GM12801 (cell line): ENCODE measurements around the gene NLGN1.

Source experiments
- CTCF ChIP-seq: IDR thresholded peaks from one replicate; pipeline ENCODE4 v1.5.1; 2011; ENCODE audit warnings: control low read depth; ENCODE audit not compliant: insufficient read length; ENCODE audit errors: extremely low read depth

NLGN1 gene

GRCh38 chr3:174303907-174304560 is 906.5 kb downstream of the NLGN1 start:
- no peak for TF ChIP-seq CTCF

GRCh38 chr3:174308736-174309135 is 911.2 kb downstream of the NLGN1 start:
- TF ChIP-seq CTCF: no peak

GRCh38 chr3:174310475-174310983 is 913.0 kb downstream of the NLGN1 start:
- TF ChIP-seq CTCF: no peak

GRCh38 chr3:174315225-174315624 is 917.7 kb downstream of the NLGN1 start:
- TF ChIP-seq CTCF: no peak

- no peak for TF ChIP-seq CTCF
These were observed 919.5 kb downstream of the NLGN1 start for GRCh38 chr3:174317005-174317404.

- no peak for TF ChIP-seq CTCF
These were observed 920.6 kb downstream of the NLGN1 start for GRCh38 chr3:174318181-174318580.

- no peak for TF ChIP-seq CTCF
These were observed 924.0 kb downstream of the NLGN1 start for GRCh38 chr3:174321548-174321947.

- TF ChIP-seq CTCF: no peak
These were observed 925.2 kb downstream of the NLGN1 start for GRCh38 chr3:174322789-174323188.
